ENCODE data around the gene HAGH. TPM values are rescaled to one million over a fixed set of nuclear protein-coding genes. Genes with fewer than 3 reads are reported as not detected.

HAGH gene
- total and polyA plus RNA-seq, 10 of the 15 experiments (the other 5 are each of a cell fraction or from before 2014, with no cell fraction given) = 2.0 to 50.1 (median 22.4) TPM

GRCh38 chr16:1826691-1827573 lies at the start of gene HAGH, which contains the start of gene FAHD1 (continued):
- TF ChIP-seq, protein P1, sequence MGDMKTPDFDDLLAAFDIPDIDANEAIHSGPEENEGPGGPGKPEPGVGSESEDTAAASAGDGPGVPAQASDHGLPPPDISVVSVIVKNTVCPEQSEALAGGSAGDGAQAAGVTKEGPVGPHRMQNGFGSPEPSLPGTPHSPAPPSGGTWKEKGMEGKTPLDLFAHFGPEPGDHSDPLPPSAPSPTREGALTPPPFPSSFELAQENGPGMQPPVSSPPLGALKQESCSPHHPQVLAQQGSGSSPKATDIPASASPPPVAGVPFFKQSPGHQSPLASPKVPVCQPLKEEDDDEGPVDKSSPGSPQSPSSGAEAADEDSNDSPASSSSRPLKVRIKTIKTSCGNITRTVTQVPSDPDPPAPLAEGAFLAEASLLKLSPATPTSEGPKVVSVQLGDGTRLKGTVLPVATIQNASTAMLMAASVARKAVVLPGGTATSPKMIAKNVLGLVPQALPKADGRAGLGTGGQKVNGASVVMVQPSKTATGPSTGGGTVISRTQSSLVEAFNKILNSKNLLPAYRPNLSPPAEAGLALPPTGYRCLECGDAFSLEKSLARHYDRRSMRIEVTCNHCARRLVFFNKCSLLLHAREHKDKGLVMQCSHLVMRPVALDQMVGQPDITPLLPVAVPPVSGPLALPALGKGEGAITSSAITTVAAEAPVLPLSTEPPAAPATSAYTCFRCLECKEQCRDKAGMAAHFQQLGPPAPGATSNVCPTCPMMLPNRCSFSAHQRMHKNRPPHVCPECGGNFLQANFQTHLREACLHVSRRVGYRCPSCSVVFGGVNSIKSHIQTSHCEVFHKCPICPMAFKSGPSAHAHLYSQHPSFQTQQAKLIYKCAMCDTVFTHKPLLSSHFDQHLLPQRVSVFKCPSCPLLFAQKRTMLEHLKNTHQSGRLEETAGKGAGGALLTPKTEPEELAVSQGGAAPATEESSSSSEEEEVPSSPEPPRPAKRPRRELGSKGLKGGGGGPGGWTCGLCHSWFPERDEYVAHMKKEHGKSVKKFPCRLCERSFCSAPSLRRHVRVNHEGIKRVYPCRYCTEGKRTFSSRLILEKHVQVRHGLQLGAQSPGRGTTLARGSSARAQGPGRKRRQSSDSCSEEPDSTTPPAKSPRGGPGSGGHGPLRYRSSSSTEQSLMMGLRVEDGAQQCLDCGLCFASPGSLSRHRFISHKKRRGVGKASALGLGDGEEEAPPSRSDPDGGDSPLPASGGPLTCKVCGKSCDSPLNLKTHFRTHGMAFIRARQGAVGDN (IDR thresholded peaks at IDR 0.05) = 0 out of 2 replicates have a peak, but pooled peaks have one; percentile 14
- TF ChIP-seq, protein P2, sequence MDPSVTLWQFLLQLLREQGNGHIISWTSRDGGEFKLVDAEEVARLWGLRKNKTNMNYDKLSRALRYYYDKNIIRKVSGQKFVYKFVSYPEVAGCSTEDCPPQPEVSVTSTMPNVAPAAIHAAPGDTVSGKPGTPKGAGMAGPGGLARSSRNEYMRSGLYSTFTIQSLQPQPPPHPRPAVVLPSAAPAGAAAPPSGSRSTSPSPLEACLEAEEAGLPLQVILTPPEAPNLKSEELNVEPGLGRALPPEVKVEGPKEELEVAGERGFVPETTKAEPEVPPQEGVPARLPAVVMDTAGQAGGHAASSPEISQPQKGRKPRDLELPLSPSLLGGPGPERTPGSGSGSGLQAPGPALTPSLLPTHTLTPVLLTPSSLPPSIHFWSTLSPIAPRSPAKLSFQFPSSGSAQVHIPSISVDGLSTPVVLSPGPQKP (IDR thresholded peaks at IDR 0.05; ENCODE audit: low read depth, low read length) = no peak; the same call in 1 of the 2 replicates
- no peak for TF ChIP-seq SPI1 (IDR thresholded peaks at IDR 0.05; ENCODE audit: borderline replicate concordance, insufficient read depth, low read depth, low read length)
- TF ChIP-seq, protein P3, sequence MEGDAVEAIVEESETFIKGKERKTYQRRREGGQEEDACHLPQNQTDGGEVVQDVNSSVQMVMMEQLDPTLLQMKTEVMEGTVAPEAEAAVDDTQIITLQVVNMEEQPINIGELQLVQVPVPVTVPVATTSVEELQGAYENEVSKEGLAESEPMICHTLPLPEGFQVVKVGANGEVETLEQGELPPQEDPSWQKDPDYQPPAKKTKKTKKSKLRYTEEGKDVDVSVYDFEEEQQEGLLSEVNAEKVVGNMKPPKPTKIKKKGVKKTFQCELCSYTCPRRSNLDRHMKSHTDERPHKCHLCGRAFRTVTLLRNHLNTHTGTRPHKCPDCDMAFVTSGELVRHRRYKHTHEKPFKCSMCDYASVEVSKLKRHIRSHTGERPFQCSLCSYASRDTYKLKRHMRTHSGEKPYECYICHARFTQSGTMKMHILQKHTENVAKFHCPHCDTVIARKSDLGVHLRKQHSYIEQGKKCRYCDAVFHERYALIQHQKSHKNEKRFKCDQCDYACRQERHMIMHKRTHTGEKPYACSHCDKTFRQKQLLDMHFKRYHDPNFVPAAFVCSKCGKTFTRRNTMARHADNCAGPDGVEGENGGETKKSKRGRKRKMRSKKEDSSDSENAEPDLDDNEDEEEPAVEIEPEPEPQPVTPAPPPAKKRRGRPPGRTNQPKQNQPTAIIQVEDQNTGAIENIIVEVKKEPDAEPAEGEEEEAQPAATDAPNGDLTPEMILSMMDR (IDR thresholded peaks at IDR 0.05 in 2 of 3, conservative IDR thresholded peaks at IDR 0.05 in 1 of 3; ENCODE audit: control insufficient read depth in 2 of 3, extremely low read depth in 1 of 3, insufficient read depth in 1 of 3, low read depth in 3 of 3, low read length in 3 of 3) = no peak
- TF ChIP-seq SKIL (IDR thresholded peaks at IDR 0.05; ENCODE audit: low read depth, poor library complexity, severe bottlenecking) = no peak
- TF ChIP-seq GATAD2B (conservative IDR thresholded peaks at IDR 0.05; ENCODE audit: low read depth) = peak; percentile 60; the same call in 1 of the 2 replicates
- peak; percentile 52; the same call in 1 of the 2 replicates for TF ChIP-seq CREM (IDR thresholded peaks at IDR 0.05; ENCODE audit: low read depth)
- TF ChIP-seq POLR2AphosphoS2 (IDR thresholded peaks at IDR 0.05; ENCODE audit: low read depth, low read length) = no peak
- no peak for TF ChIP-seq NFXL1 (IDR thresholded peaks at IDR 0.05; ENCODE audit: borderline replicate concordance)
- TF ChIP-seq ZNF274 (IDR thresholded peaks at IDR 0.05; ENCODE audit: insufficient read depth, insufficient read length) = no peak
- TF ChIP-seq BRCA1 (IDR thresholded peaks at IDR 0.05; ENCODE audit: low read depth, low read length) = no peak
- TF ChIP-seq, protein P4, sequence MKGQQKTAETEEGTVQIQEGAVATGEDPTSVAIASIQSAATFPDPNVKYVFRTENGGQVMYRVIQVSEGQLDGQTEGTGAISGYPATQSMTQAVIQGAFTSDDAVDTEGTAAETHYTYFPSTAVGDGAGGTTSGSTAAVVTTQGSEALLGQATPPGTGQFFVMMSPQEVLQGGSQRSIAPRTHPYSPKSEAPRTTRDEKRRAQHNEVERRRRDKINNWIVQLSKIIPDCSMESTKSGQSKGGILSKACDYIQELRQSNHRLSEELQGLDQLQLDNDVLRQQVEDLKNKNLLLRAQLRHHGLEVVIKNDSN (IDR thresholded peaks at IDR 0.05; ENCODE audit: borderline replicate concordance, extremely low read length, insufficient read depth, low read depth, low read length) = peak; percentile 99
- TF ChIP-seq PAX8 (IDR thresholded peaks at IDR 0.05) = no peak
- peak; percentile 93 for TF ChIP-seq HDAC2 (IDR thresholded peaks at IDR 0.05)
- TF ChIP-seq EZH2 (IDR thresholded peaks at IDR 0.05; ENCODE audit: borderline replicate concordance, control insufficient read depth, low read depth, low read length) = no peak
- TF ChIP-seq EGR1 (IDR thresholded peaks at IDR 0.05; ENCODE audit: borderline replicate concordance in 1 of 2, low read depth in 2 of 2, low read length in 2 of 2) = peak; percentile 36 to 67; a peak in 2 of 3 replicates
